PC-3 (cell line): ENCODE results near the gene FSTL3. TPM values are rescaled to one million over a fixed set of nuclear protein-coding genes. Genes with fewer than 3 reads are reported as not detected.

Experiments
- ATAC-seq: fragments of 200-7000 bp; cut with Tn5 transposase; 2 replicates; pipeline ENCODE4 v1.9.1; 2020; ENCODE audit warnings: mild to moderate bottlenecking, moderate library complexity
- BruUV-seq: library from RNA; stranded (reverse); fragments of 400-500 nt; replicated peaks from 2 replicates; lab custom pipeline; 2021; lab: Mats Ljungman, UMichigan
- CTCF ChIA-PET: fragments of 300-600 bp; sonication (Branson Sonifier 250); formaldehyde crosslinking; loops from one replicate; lab custom pipeline; 2022; ENCODE audit warnings: antibody characterized with exemption; lab: Charles Lee
- POLR2A ChIA-PET: fragments of 300-600 bp; sonication (Branson Sonifier 250); formaldehyde crosslinking; loops from one replicate; lab custom pipeline; 2022; ENCODE audit warnings: antibody characterized with exemption; ENCODE audit not compliant: unreplicated experiment; lab: Charles Lee
- DNase-seq: peaks from one replicate; pipeline ENCODE4 v3.0.0-alpha.2; 2015
- H2AFZ ChIP-seq: fragments of 300-600 bp; sonication (generic); 2 replicates; pipeline ENCODE4 v1.6.0; 2016; ENCODE audit warnings: antibody characterized with exemption, low read length
- H3F3A ChIP-seq: fragments of 300-600 bp; sonication (generic); one replicate; pipeline ENCODE4 v1.6.0; 2017; ENCODE audit warnings: antibody characterized with exemption, low read length, control low read depth, mild to moderate bottlenecking; ENCODE audit not compliant: unreplicated experiment
- H3K27ac ChIP-seq: fragments of 300-600 bp; sonication (generic); 2 replicates; pipeline ENCODE4 v1.5.1; 2016; ENCODE audit warnings: mild to moderate bottlenecking, low read length
- H3K27me3 ChIP-seq: fragments of 300-600 bp; sonication (generic); 2 replicates; pipeline ENCODE4 v1.6.1; 2016; ENCODE audit warnings: low read length, mixed read lengths
- H3K36me3 ChIP-seq: fragments of 300-600 bp; sonication (generic); 2 replicates; pipeline ENCODE4 v1.6.1; 2016; ENCODE audit warnings: low read depth, mixed run types, low read length, mixed read lengths
- H3K4me1 ChIP-seq: fragments of 300-600 bp; sonication (generic); 2 replicates; pipeline ENCODE4 v1.5.1; 2016; ENCODE audit warnings: low read length; ENCODE audit not compliant: insufficient read depth
- H3K4me2 ChIP-seq: fragments of 300-600 bp; sonication (generic); 2 replicates; pipeline ENCODE4 v1.6.0; 2016; ENCODE audit warnings: low read length
- H3K4me3 ChIP-seq: fragments of 300-600 bp; sonication (generic); 2 replicates; pipeline ENCODE4 v1.5.1; 2016; ENCODE audit warnings: mild to moderate bottlenecking, low read length, mixed read lengths
- H3K79me2 ChIP-seq: fragments of 300-600 bp; sonication (generic); 2 replicates; pipeline ENCODE4 v1.6.1; 2017; ENCODE audit warnings: low read length, mixed read lengths
- H3K9ac ChIP-seq: fragments of 300-600 bp; sonication (generic); 2 replicates; pipeline ENCODE4 v1.6.0; 2016; ENCODE audit warnings: mild to moderate bottlenecking, low read length
- H3K9me2 ChIP-seq: fragments of 300-600 bp; sonication (generic); replicated peaks from 2 replicates; pipeline ENCODE4 v1.6.1; 2016; ENCODE audit warnings: mixed run types, low read length, mixed read lengths
- H3K9me3 ChIP-seq: fragments of 300-600 bp; sonication (generic); 2 replicates; pipeline ENCODE4 v1.6.1; 2016; ENCODE audit warnings: low read length, mixed read lengths
- H4K20me1 ChIP-seq: fragments of 300-600 bp; sonication (generic); 2 replicates; pipeline ENCODE4 v1.6.1; 2016; ENCODE audit warnings: low read length, mixed read lengths
- CTCF ChIP-seq: fragments of 300-600 bp; sonication (generic); conservative IDR thresholded peaks from 2 replicates; pipeline ENCODE4 v1.5.1; 2017; ENCODE audit warnings: antibody characterized with exemption, low read depth, mild to moderate bottlenecking, low read length
- EZH2 ChIP-seq: fragments of 300-600 bp; sonication (generic); IDR thresholded peaks from one replicate; pipeline ENCODE4 v1.6.1; 2017; ENCODE audit warnings: antibody characterized with exemption, mild to moderate bottlenecking, low read length; ENCODE audit not compliant: unreplicated experiment
- EZH2phosphoT487 ChIP-seq: fragments of 300-600 bp; sonication (generic); IDR thresholded peaks from 2 replicates; pipeline ENCODE4 v1.6.1; 2018; ENCODE audit warnings: mild to moderate bottlenecking, antibody characterized with exemption, low read length, borderline replicate concordance
- intact Hi-C: fragments of 100-400 bp; cut with micrococcal nuclease; formaldehyde crosslinking; loops from 2 replicates; pipeline ENCODE4 v1.9.0; 2023
- total RNA-seq: library from RNA; depleted of rRNA; stranded (reverse); fragments of >200 nt; gene quantifications from 2 replicates; pipeline ENCODE4 v1.2.3, GENCODE V29; 2014

FSTL3 gene
- total RNA-seq, 1 experiment from 2014 or later, result 53.3 TPM

GRCh38 chr19:634975-635652, 41.1 kb upstream of the FSTL3 start:
- no peaks in the 10 kb centered on the region for H4K20me1 ChIP-seq
- no peak overlapping the region for H3K27ac ChIP-seq
- no peak overlapping the region for H3K9ac ChIP-seq
- ChIA-PET POLR2A (no interaction called here), CTCF (no interaction called here)
- peak overlapping the region; percentile 90; the same call in 1 of the 2 replicates for H3K4me2 ChIP-seq
- H3K9me3 ChIP-seq, result no peaks in the 10 kb centered on the region
- TF ChIP-seq EZH2phosphoT487 (no peak), CTCF (no peak), EZH2 (no peak)
- intact Hi-C loops, result loop anchor here (10.0 kb wide), 1 partner anchor 60 kb away; the partner anchor contains the start of gene BSG
- peaks cover 30% of the 10 kb centered on the region for H3K79me2 ChIP-seq
- BruUV-seq, result no TSS peak
- H3K27me3 ChIP-seq, result no peaks in the 10 kb centered on the region
- DNase-seq (no peak), ATAC-seq (no peak)
- H3K9me2 ChIP-seq, result no peaks in the 10 kb centered on the region
- H3K4me3 ChIP-seq, result no peak overlapping the region
- no peaks in the 10 kb centered on the region for H3K36me3 ChIP-seq
- H3F3A ChIP-seq, result no peaks in the 10 kb centered on the region
- H2AFZ ChIP-seq, result no peak overlapping the region
- H3K4me1 ChIP-seq, result peaks cover 5% of the 10 kb centered on the region; the same call in 1 of the 2 replicates

DNA sequence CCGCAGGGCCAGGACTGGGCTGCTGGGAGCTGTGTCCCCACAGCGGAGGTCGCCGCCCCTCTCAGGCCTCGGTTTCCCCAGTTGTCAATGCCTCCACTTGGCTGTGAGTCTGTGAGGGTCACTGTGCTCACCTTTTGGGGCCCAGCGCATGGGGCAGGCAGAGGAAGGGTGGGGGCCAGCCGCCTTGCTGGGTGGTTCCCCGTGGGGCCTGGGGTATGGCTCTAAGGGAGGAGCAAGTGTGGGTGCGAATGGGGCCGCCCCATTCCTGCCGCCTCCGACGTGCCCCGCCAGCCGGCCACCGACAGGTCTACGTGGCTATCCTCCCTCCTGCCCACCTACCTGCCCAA, 37.3 kb upstream of the FSTL3 start:
- Histone ChIP-seq H3K36me3 (no peaks in the 10 kb centered on the region), H3K27ac (no peak overlapping the region), H3K4me2 (peak overlapping the region; percentile 83), H3K27me3 (no peaks in the 10 kb centered on the region), H3K9ac (no peak overlapping the region), H3K9me2 (no peaks in the 10 kb centered on the region), H4K20me1 (no peaks in the 10 kb centered on the region), H2AFZ (peak overlapping the region; percentile 87), H3K4me1 (no peaks in the 10 kb centered on the region), H3K79me2 (no peaks in the 10 kb centered on the region), H3K9me3 (no peaks in the 10 kb centered on the region), H3F3A (no peaks in the 10 kb centered on the region), H3K4me3 (peak overlapping the region; percentile 66; the same call in 1 of the 2 replicates)
- ChIA-PET POLR2A (no interaction called here), CTCF (no interaction called here)
- no peak for TF ChIP-seq EZH2
- TF ChIP-seq CTCF, result no peak
- no TSS peak for BruUV-seq
- intact Hi-C loops, result loop anchor here (10.0 kb wide), 1 partner anchor 64 kb away; the partner anchor contains the start of gene BSG
- ATAC-seq (no peak), DNase-seq (no peak)
